ENCODE results near the gene INO80E. TPM values are rescaled to one million over a fixed set of nuclear protein-coding genes. Genes with fewer than 3 reads are reported as not detected.
"Not testable (repeated sequence)": the region's sequence is repeated elsewhere in the genome, so short reads cannot be mapped to it uniquely, and the experiment has no call there.

The INO80E gene
- total RNA-seq, 1 experiment from 2014 or later, result 94.7 TPM

DNA sequence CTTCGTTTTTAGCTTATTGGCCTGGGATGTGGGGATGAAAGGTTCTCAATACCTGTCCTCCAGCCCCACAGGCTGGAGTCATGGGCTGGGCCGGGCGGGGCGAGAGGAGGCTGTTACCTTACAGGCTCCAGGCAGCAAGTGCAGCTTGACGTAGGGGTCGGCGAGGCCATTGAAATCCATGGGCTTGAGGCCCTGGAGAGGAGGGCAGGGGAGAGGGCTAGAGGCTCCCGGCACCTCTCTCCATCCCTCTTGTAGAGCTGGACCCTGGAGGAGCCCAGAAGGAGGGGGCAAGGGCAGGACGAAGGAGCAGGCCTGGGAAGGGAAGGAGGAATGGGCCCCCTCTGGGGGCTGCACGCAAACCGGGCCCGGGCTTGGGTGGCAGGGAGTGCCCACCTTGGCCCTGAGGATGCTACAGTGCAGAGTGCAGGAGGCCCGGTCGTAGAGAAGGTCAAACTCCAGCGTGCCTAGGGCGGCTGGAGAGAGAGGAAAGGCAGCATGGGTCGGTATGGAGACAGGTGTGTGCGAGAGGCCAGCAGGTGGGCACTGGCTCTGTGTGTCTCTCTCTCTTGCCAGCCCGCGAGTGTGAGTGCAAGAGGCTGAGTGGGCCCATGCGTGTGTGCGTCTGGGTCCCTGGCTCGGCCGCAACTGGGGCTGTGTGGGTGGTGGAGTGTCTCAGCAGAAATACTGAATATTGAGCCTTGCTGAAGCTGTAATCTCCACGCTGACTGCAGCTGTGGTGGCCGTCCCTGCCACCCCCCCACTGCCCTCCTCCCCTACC lies 13.2 kb downstream of the INO80E start:
- no peak for DNase-seq (ENCODE audit: low read depth)

DNA sequence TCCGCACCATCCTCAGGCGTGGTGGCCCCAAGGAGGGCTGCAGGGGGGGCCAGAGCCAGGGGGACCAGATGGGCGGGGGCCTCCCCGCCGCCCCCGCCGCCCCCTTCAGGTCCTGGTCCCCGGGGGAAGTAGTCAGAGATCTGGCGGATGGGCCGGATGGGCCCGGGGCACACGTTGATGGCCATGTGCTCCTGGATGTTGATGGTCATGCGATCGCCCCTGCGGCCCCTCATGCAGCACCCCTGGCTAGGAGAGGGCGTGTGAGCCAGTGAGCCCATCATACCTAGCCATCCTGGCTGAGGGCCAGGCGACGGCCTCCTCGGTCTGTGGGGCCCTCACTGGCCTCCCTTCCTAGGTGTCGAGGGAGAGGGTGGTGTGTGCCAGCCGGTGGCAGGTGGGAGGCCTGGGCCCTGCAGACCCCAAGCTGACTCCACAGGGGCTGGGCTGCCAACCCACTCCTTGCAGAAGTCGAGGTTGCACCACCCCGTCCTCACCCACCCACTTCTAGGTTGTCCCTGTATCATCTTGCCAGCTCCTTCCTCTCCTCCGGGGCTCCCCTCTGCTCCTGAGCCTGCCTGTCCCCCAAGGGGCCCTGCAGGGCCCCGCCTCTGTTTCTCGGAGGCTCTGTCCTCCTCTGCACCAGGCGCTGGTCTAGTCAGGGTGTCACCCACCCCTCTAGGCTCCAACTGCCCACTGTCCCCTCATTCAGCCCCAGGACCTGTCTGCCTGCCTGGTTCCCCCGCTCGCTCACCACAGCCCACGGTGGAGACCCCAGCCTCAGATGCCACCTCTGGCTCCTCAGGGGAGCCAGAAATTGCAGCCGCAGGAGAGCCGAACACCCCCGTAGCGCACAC lies 14.2 kb downstream of the INO80E start:
- DNase-seq (ENCODE audit: low read depth), result no peak

DNA sequence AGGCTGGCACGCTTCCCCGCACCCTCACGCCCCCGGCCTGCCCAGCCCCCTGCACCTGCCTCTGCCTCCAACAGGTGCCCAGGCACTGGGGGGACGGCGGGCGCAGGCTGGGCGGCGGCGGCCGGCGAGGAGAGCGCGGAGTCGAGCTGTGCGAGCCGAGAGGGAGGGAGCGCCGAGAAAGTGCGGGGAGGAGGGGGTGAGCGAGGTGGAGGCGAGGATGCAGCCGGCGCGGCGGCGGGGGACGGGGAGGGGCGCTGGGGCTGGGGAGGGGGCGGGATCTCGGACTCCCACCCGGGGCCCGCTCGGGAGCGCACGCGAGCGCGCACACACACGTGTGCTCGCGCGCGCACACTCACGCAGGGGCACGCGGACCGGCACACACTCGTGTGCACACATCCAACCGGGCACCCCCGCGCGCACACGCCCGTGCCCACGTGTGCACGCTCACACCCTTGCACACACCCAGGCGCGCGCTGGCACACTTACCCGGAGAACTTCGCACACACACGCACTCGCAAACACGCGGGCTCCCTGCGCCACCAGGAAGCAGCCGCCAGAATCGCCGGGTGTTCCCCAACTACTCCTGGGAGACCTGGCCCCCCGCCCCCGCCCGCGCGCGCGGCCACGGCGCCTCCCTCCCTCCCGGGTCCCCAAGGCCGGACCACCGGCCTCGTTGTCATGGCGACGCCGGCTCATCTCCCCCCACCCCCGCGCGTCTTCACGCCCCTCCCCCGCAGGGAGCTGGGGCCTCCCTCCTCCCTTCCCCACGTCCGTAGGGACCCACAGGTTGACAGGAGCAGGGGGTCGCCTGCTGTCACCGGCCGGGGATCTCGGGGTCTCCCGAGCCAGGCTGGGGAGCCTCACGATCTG lies 15.0 kb downstream of the INO80E start, which contains the start of gene DOC2A:
DOC2A (minus strand) TSS at position 184 of the 870 bp plus-strand sequence. CDS start 805 bp downstream, outside the sequence.
- no peak for DNase-seq (ENCODE audit: low read depth)

DNA sequence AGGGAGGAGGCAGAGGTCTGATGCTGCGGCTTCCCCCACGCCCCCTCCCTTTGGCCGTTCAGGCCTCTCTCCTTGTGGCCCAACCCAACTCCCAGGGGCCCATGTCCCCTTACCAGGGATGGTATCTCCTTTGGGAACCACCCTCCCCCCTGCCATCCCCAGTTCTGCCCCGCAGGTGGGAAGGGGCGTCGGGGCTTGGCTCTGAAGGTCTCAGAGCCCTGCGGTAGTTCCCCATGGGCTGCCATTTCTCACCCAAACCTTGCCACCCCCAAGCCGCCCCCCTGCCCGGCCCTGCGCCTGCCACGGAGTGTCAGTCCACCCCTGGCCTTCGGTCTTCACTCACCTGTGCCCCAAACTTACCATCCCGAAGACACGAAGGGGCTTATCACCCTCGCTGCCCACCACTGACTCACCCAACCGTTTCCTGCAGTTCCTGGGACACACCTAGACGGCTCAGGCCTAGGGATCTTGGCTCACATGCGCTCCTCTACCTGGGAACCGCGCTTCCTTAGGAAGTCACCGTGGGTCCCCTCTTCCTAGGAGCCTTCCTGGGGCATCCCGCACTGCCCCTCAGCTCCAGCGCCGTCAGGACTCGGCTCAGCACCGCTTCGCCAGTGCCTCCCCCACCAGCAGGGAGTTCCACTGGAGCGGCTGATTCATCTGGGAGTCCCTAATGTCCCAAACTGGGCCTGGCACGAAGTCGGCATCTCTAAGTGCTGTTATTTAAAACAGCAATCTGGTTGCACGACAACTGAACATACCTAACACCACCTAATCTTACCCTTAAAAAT lies 15.9 kb downstream of the INO80E start:
- no peak for DNase-seq (ENCODE audit: low read depth)

DNA sequence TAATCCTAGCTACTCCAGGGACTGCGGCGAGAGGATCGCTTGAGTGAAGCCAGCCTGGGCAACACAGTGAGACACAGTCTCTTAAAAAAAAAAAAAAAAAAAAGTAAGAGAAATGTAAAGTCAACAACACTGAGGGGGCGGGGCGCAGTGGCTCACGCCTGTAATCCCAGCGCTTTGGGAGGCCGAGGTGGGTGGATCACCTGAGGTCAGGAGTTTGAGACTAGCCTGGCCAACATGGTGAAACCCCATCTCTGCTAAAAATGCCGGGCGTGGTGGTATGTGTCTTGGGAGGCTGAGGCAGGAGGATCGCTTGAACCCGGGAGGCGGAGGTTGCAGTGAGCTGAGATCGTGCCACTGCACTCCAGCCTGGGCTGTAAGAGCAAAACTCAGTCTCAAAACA lies 16.6 kb downstream of the INO80E start:
- DNase-seq (ENCODE audit: low read depth), result not testable (repeated sequence)

DNA sequence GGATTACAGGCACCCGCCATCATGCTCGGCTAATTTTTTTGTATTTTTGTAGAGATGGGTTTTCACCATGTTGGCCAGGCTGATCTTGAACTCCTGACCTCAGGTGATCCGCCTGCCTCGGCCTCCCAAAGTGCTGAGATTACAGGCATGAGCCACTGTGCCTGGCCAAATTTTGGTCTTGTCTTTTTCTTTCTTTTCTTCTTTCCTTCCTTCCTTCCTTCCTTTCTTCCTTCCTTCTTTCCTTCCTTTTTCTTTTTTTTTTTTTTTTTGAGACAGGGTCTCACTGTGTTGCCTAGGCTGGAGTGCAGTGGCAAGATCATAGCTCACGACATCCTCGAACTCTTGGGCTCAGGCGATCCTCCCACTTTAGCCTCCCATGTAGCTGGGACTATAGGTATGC lies 19.4 kb downstream of the INO80E start:
- DNase-seq (ENCODE audit: low read depth), result not testable (repeated sequence)

DNA sequence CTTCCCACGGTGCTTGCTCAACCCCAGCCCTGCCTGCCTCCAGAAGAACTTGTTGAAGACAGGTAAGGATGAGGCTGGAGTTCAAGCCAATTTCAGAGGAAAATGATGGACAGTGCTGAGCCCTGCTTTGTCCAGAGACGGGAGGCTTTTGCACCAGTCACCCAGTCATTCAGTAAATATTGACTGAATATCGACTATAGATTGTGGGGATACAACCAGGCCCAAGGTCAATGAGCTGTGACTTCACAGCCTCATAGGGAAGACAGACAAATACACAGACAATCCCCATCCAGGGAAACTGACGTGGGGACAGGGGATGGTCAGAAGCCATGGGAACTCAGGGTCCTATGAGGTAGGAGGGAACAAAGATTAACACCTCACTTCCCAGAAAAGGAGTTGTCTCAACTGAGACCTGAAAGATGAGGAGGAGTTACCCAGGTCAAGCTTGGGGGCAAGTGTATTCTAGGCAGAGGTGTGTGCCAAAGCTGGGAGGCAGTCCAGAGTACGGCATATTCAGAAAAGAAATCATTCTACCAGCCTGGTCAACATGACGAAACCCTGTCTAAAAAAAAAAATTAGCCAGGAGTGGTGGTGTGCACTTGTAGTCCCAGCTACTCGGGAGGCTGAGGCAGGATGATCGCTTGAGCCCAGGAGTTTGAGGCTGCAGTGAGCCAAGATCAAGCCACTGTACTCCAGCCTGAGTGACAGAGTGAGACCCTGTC lies 20.7 kb downstream of the INO80E start:
- DNase-seq (ENCODE audit: low read depth), result no peak

DNA sequence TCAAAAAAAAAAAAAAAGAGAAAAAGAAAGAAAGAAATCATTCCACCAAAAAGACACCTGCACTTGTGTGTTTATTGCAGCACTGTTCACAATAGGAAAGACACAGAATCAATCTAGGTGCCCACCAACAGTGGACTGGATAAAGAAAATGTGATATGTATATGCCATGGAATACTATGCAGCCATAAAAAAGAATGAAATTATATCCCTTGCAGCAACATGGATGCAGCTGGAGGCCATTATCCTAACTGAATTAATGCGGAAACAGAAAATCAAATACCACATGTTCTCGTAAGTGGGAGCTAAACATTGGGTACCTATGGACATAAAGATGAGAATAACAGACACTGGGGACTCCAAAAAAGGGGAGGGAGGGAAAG lies 21.2 kb downstream of the INO80E start:
- no peak for DNase-seq (ENCODE audit: low read depth)

DNA sequence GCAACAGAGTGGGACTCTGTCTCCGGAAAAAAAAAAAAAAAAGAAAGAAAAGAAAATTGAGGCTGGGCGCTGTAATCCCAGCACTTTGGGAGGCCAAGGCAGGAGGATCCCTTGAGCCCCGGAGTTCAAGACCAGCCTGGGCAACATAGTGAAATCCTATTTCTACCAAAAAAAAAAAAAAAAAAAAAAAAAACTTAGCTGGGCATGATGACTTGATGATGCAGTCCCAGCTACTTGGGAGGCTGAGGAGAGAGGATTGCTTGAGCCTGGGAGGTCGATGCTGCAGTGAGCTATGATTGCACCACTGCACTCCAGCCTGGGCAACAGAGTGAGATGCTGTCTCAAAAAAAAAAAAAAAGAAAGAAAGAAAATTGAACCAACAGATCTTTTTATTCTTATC lies 21.9 kb downstream of the INO80E start:
- DNase-seq (ENCODE audit: low read depth), result not testable (repeated sequence)

DNA sequence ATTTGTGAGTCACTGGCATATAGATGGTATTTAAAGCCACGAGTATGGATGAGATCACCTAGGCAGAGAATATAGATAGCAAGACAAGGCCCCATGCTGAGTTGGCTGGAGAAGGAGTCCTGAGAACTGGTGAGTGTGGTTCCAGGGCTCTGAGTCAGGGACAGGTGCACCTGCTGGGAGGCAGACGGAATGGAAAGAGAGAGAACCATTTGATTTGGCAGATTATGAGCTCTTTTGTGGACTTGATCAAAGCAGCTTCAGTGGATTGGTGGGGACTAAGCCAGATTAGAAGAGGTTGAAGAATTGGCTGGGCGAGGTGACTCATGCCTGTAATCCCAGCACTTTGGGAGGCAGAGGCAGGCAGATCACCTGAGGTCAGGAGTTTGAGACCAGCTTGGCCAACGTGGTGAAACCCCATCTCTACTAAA lies 22.7 kb downstream of the INO80E start:
- DNase-seq (ENCODE audit: low read depth), result peak; percentile 64

DNA sequence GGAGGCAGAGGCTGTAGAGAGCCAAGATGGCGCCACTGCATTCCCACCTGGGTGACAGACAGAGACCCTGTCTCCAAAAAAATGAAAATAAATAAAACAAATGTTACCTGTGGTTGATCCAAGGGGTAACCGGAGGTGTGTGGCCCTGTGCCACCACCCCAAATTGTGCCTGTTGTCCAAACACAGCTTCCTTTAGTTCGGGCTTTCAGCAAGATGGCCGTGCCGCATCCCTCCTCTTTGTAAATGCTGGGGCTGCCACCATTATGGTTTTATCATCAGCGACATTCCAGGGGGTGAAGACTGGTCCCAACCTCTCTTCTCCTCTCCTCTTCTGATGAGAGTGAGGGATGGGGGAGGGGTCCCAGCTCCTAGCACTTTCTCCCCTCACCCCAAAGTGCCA lies 26.8 kb downstream of the INO80E start, which contains the start of gene C16orf92:
C16orf92 (plus strand) TSS at position 312 of the 400 bp plus-strand sequence. CDS start 143 bp downstream, outside the sequence.
- DNase-seq (ENCODE audit: low read depth), result no peak

DNA sequence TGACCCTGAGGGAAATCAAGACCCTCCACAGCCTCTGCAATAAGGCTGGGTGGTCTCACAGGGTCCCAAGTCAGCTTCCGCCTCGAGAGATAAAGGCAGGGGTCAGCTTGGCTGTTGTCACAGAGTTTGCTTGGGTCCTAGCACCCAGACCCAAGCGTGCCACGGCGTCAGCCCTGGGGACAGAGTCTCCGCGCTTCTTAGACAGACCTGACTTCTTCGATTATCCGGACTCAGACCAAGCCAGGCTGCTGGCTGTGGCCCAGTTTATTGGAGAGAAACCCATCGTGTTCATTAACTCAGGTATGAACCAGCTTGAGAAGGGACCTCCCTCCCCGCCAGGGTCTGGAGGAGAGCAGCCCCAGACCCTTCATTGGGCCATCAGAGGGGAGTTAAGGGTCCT lies 27.5 kb downstream of the INO80E start:
- no peak for DNase-seq (ENCODE audit: low read depth)

DNA sequence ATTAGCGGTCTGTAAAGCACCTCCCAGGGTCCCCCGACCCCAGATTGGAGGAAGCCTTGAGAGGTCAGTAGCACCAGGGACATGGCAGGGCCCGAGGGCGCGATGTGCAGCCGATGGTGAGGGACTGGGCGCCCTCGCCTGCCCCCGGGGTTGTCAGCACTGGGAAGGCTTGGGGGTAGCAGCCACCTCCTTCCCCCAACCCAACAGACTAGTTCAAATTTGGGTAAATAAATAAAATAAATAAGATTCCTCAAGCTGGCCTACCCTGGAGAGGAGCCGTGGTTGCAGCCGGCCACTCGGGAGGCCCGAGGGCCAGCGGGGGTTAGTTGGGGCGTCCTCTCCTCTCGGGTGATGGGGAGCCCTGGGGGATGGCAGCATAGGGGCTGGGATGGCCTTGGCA lies 28.4 kb downstream of the INO80E start:
- no peak for DNase-seq (ENCODE audit: low read depth)

DNA sequence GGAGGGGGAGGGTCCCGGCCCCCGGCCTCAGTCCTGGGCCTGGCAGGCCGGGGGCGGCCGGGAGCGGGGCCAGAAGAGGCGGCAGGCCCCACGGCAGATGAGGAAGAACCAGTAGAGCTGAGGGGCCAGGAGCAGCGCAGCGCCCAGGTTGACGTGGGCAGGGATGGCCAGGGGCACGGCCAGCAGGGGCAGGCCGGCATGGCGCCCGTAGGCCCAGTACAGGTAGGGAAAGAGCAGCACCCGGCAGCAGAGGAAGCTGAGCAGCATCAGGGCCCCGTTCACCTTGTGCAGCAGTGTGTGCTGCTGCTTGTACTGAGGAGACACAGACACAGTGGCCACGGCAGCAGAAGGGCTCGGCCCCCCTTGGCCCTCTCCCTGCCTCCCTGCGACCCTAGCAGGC lies 29.1 kb downstream of the INO80E start:
- no peak for DNase-seq (ENCODE audit: low read depth)

DNA sequence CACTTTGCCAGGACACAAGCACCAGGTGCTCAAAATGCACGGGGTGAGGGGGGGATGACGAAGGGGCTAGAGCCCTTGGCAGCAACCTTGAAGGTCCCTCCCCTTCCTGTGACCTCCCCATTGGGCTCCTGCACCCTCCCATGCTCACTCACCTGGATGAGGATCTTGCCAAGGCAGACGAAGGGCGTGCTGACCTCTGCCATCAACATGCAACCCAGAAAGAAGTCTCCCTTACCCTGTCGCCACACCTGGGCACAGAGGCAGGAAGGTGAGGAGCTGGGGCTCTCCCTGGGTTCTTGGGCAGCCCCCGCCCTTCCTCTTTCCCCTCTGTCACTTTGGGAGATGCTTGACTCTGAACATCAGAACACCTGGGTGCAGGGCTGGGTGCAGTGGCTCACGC lies 29.5 kb downstream of the INO80E start:
- no peak for DNase-seq (ENCODE audit: low read depth)

DNA sequence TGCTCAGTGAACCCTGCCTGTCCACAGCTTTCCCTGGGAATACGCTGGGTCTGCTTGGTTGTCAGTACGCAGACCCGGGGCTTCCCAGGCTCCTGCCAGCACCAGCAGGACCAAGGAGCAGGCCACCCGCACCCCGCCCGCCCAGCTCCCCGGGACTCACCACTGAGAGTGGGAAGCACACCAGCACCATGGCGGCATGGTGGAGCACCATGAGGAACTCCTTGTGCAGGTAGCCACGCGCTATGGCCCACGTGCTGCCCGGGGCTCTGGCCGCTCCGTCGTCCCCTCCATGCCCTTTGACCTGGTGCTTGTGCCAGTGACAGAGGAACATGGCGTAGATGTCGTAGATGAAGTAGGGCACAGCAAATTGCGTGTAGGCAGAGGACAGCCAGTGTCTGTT lies 30.4 kb downstream of the INO80E start:
- no peak for DNase-seq (ENCODE audit: low read depth)

DNA sequence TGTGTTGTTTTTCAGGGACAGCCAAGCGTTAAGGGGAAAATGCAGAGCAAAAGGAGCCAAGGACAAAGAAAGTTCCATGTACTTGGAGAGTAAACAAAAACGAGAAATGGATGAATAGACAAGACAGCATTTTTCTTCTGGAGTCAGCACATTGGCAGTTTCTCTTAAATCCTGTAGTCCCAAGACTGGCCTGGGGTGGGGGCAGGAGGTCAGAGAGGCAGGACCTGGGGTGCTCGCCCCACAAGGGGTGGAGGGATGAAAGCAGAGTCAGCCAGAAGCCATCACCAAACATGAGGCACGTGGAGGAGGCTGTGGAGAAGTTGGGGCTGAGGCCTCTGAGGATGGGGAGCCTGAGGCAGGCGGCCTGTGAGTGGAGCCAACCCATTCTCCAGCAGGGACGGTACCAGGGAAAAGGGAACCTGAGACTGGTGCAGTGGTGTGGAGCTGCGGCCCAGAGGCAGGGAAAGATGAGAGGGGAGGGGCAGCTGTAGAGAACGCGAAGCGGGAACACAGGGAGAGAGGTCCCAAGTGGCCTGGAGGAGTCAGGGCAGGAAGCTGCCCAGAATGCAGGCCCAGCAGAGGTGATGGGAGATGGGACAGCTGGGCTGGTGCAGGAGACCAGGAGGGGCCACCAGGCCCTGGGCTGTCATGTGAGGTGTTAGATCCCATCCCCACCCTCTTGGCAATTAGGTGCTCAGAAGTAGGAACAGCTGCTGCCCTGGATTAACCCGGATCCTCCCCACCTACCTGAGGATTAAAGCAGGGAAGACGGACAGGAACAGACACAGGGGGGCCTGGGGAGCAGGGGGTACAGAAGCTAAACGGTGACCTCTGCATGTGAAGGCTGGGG lies 31.8 kb downstream of the INO80E start:
- no peak for DNase-seq (ENCODE audit: low read depth)

DNA sequence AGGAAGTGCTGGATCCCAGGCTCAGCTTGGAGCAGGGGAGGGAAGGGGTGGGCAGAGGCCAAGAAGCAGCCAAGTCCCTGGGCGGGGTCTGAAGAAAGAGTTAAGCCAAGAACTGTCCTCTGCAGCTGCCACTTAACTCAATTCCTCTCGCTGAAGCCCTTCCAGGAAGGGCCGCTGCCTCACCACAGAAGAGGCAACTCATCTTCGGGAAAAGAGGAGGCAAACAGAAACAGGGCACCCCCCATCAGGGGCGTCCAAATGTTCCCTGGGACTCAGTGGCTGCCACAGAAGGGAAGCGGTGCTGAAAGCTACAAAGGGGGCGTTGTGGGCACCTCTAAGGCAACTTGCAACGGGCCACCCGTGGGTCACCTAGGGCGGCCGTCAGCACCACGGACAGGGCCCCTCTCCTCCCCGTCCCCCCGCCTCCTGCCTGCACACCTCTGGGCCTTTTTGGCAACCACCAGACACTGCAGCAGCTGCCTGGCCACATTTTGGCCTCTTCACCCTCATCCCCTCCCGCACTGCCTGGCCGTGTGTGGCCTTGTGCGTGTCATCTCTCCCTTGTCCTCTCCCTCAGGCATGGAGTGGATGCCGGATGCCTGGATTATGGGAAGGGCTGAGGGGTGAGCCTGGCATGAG lies 32.5 kb downstream of the INO80E start:
- DNase-seq (ENCODE audit: low read depth), result no peak
